Measurements from ENCODE around the gene SGMS1. TPM values are rescaled to one million over a fixed set of nuclear protein-coding genes. Genes with fewer than 3 reads are reported as not detected.

SGMS1 gene
- total RNA-seq, 2 donors from 2014 or later: 19.4 to 19.5 TPM

DNA sequence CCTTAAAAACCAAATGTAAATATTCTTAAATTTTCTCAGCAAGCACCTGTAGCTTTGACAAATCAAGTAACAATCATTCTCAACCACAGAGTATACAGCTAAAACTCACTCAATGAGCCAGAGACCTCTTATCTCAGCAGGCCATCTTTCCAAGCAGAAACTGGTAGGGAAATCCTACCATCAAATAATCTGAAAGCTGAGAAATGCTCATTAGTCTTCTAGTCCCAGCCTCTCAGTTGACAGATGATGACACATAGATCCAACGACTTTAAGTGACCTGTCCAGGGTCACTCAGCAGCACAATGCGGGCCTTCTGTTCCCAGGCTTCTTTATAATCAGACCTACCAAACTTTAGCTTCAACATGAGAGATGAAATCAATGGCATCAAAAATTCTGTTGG lies 184.6 kb downstream of the SGMS1 start:
- no peak for DNase-seq
- H3K36me3 ChIP-seq: no peaks in the 10 kb centered on the region
- no peak for TF ChIP-seq CTCF (IDR thresholded peaks at IDR 0.05)
- H3K9ac ChIP-seq (ENCODE audit: low read depth in 2 of 2, low read length in 2 of 2): no peak overlapping the region
- H3K27ac ChIP-seq: no peak overlapping the region
- no peaks in the 10 kb centered on the region for H3K9me3 ChIP-seq
- H3K4me1 ChIP-seq: no peaks in the 10 kb centered on the region
- intact Hi-C loops (cut with DNase I): no loop called here
- no peaks in the 10 kb centered on the region for H3K27me3 ChIP-seq
- no peak overlapping the region for H3K4me3 ChIP-seq

DNA sequence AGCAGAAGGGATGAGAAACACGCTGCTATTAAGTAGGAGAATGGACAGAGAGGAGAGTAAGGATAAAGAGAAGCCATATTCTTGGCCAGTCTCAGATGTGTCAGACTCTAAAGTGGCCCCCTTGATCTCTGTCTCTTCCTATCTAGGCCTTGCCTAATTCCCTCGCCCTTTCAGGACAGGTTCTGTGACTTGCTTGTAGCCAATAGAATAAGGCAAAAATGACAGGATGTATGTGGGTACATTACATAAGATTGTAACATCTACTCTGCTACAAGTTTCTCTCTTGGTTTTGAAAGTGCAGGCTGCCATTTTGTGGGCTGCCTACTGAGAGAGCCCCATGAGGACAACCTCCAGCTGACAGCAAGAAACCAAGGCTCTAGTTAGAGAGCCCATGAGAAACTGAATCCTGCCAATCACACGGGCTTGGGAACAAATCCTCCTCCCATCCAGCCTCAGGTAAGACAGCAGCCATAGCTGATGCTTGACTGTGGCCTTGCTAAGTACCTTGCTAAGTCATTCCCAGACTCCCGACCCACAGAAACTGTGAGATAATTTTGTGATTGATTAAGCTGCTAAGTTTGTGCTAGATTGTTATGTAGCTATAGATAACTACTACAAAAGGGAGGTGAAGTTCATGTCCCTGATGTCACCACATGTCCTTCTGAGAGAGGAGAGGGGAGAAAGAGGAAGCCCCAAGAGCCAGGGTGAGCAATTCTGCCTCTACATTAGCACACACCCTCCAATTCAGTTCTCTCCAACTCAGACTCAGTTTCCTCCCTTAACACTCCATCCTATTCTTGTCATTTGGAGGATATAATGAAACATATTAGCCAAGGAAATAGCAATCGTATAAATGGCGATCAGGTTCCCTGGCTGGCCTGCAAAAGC lies 185.5 kb downstream of the SGMS1 start:
- DNase-seq: no peak
- Histone ChIP-seq H3K27ac (no peak overlapping the region), H3K36me3 (no peaks in the 10 kb centered on the region), H3K9me3 (no peaks in the 10 kb centered on the region), H3K9ac (ENCODE audit: low read depth in 2 of 2, low read length in 2 of 2) (no peak overlapping the region), H3K4me3 (no peak overlapping the region), H3K4me1 (no peaks in the 10 kb centered on the region), H3K27me3 (no peaks in the 10 kb centered on the region)
- intact Hi-C loops (cut with DNase I): no loop called here
- no peak for TF ChIP-seq CTCF (IDR thresholded peaks at IDR 0.05)

DNA sequence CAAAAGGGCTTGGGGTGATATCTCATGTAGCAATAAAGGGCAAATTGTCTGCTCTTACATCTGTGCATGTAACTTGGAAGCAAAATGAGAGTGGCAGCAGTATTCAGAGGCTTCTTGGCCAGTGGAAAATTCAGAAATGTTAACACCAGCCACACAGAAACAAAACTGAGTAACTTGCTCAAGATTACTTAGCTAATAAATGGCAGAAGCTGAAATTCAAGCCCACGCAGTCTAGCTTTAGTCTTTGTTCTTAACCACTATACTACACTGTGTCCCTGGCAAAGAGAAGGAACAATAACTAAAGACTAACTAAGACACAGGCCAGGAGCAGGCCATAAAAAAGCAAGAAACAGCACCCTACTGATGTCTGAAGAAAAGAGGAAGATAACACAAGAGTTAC lies 186.5 kb downstream of the SGMS1 start:
- intact Hi-C loops (cut with DNase I): no loop called here
- H3K4me1 ChIP-seq: no peaks in the 10 kb centered on the region
- no peaks in the 10 kb centered on the region for H3K36me3 ChIP-seq
- DNase-seq: no peak
- TF ChIP-seq CTCF (IDR thresholded peaks at IDR 0.05): no peak
- H3K27ac ChIP-seq: no peak overlapping the region
- no peaks in the 10 kb centered on the region for H3K9me3 ChIP-seq
- no peak overlapping the region for H3K4me3 ChIP-seq
- no peaks in the 10 kb centered on the region for H3K27me3 ChIP-seq
- H3K9ac ChIP-seq (ENCODE audit: low read depth in 2 of 2, low read length in 2 of 2): no peak overlapping the region

DNA sequence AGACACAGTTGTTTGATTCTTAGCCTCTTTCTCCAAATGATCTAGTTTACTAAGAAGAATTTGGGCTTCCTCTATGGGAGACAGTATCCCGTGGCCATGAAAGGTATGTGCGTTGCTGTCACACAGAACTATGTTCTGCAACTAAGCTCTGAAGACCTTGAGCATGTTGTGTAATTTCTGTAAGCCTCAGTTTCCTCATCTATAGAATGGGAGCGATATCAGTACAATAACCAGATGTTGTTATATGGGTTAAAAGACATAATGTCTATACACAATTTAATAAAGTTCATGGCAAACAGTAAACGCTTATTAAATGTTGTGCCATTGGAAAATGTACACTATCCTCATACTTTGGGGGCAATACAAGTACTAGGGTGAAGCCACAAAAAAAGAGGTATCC lies 187.0 kb downstream of the SGMS1 start:
- H3K4me3 ChIP-seq: no peak overlapping the region
- H3K27me3 ChIP-seq: no peaks in the 10 kb centered on the region

More for the DNA sequence above, 187.0 kb downstream of the SGMS1 start:
- H3K27ac ChIP-seq: no peak overlapping the region
- H3K4me1 ChIP-seq: no peaks in the 10 kb centered on the region
- no peaks in the 10 kb centered on the region for H3K36me3 ChIP-seq
- no peak for TF ChIP-seq CTCF (IDR thresholded peaks at IDR 0.05)
- no peaks in the 10 kb centered on the region for H3K9me3 ChIP-seq
- H3K9ac ChIP-seq (ENCODE audit: low read depth in 2 of 2, low read length in 2 of 2): no peak overlapping the region
- intact Hi-C loops (cut with DNase I): no loop called here
- DNase-seq: no peak
